Measurements from ENCODE around the gene SEMA3A. TPM values are rescaled to one million over a fixed set of nuclear protein-coding genes. Genes with fewer than 3 reads are reported as not detected.

The SEMA3A gene
- total RNA-seq, 3 donors from 2014 or later = 2.9 to 23.2 (median 5.2) TPM

DNA sequence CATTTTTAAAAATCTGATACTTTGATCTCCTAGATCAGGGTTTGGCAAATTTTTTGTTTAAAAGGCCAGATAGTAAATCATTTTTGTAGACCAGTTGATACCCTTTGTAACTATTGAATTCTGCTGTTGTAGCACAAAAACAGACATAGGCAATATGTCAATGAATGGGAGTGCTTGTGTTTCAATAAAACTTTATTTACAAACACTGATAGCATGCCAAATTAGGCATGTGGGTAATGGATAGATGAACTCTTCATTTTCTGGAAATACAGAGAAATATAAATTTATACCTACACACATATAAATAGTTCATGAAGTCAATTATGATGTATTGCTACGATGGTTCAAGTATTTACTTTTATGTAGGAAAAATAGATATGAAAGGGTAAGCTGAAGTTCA, 60.4 kb downstream of the SEMA3A start:
- no peaks in the 10 kb centered on the region for H3K27me3 ChIP-seq
- TF ChIP-seq, protein P1, sequence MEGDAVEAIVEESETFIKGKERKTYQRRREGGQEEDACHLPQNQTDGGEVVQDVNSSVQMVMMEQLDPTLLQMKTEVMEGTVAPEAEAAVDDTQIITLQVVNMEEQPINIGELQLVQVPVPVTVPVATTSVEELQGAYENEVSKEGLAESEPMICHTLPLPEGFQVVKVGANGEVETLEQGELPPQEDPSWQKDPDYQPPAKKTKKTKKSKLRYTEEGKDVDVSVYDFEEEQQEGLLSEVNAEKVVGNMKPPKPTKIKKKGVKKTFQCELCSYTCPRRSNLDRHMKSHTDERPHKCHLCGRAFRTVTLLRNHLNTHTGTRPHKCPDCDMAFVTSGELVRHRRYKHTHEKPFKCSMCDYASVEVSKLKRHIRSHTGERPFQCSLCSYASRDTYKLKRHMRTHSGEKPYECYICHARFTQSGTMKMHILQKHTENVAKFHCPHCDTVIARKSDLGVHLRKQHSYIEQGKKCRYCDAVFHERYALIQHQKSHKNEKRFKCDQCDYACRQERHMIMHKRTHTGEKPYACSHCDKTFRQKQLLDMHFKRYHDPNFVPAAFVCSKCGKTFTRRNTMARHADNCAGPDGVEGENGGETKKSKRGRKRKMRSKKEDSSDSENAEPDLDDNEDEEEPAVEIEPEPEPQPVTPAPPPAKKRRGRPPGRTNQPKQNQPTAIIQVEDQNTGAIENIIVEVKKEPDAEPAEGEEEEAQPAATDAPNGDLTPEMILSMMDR (IDR thresholded peaks at IDR 0.05) = no peak
- TF ChIP-seq POLR2A (IDR thresholded peaks at IDR 0.05) = no peak
- TF ChIP-seq POLR2AphosphoS5 (IDR thresholded peaks at IDR 0.05) = no peak

DNA sequence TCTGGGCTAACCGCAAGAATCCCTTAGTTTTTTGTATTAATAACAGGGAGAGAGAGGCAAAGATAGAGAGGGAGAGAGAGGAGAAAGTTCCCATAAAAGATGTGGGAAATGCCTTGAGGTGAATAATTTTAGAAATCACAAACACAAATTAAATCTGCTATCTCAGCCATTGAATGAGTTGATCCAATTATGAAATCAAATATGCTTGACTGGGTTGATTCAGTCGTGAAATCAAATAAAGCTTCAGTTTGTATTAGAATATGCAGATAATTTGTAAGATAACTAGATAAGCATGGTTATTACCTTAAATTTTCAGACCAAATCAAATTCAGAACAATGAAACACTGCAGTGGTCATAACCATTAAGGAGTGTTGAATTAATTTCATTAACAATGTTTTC, 68.9 kb downstream of the SEMA3A start:
- Histone ChIP-seq H3K4me3 (no peak overlapping the region), H3K27me3 (no peaks in the 10 kb centered on the region), H3K9me3 (no peaks in the 10 kb centered on the region), H3K36me3 (no peaks in the 10 kb centered on the region), H3K27ac (no peak overlapping the region), H3K4me1 (no peaks in the 10 kb centered on the region)
- TF ChIP-seq POLR2AphosphoS5 (IDR thresholded peaks at IDR 0.05) = no peak
- intact Hi-C loops (cut with DNase I; ENCODE audit: low total_unique reads) = no loop called here
- DNase-seq (ENCODE audit: low spot score in 2 of 2) = no peak

More for the DNA sequence above, 60.4 kb downstream of the SEMA3A start:
- no peak for DNase-seq (ENCODE audit: low spot score in 2 of 2)
- Histone ChIP-seq H3K4me1 (no peaks in the 10 kb centered on the region), H3K4me3 (no peak overlapping the region), H3K27ac (no peak overlapping the region), H3K36me3 (no peaks in the 10 kb centered on the region), H3K9me3 (no peaks in the 10 kb centered on the region)
- intact Hi-C loops (cut with DNase I; ENCODE audit: low total_unique reads) = no loop called here

DNA sequence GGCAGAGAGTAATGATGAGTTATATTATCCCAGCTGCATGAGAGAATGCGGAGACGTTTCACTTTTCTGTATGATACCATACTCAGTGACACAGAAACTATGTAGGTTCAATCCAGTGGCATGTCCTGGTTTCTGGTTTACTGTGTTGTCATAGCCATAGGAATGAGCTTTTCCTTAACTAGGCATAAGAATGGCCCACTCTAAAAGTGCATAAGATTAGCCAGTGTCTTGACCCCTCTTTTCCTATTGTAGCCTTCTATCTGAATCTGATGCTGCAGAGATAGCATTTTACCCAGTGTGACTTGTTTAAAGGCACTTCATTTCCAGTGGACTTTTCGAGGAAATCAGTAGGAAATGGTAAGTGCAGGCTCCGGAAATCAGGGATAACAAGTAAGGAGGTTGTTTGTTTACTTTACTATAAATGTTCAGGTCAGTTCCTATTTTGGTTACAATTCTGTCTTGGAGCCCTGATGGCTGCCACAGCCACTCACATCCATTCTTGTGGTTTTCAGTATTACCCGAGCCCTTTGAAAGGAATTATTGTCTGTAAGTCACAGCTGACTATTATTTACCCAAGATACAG, 70.5 kb downstream of the SEMA3A start:
- Histone ChIP-seq H3K4me3 (no peak overlapping the region), H3K27ac (no peak overlapping the region), H3K9me3 (no peaks in the 10 kb centered on the region), H3K27me3 (no peaks in the 10 kb centered on the region), H3K4me1 (no peaks in the 10 kb centered on the region), H3K36me3 (no peaks in the 10 kb centered on the region)
- DNase-seq (ENCODE audit: low spot score in 2 of 2) = no peak
- intact Hi-C loops (cut with DNase I; ENCODE audit: low total_unique reads) = no loop called here
- TF ChIP-seq POLR2A (IDR thresholded peaks at IDR 0.05) = no peak
- TF ChIP-seq, protein P1 (IDR thresholded peaks at IDR 0.05) = no peak
- TF ChIP-seq POLR2AphosphoS5 (IDR thresholded peaks at IDR 0.05) = no peak

DNA sequence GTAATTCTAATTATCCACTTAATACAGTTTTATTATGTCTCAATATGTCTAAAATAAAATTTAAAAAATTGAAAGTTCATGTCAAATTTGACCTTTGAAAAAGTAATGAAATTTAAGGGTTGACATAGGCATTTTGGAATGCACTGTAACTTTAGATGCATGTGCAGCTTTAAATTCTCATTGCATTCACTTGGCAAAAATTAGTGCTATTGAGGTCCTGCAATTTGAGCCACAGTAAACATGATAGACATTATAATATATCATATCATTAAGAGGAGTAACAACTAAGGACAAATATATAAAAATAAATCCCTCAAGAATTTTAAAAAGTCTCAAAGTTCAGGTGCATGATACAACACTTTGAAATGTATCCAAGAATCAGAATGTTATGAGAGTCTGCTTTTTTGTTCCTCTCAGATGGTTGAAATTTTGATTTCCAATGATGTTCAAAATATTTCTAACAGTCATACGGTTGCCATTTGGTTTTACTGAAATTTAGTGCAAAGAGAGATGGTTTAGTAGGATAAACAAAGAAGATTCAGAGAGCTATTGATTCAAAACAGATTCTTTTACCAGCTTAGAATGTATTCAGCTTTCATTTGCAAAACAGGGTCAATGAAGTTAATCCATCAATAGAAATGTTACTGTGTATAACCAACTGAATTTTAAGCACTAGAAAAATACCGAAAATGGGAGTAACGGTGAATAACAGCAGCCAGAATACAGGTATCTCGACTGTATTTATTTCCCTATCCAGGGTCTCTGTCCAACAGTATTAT, 71.8 kb downstream of the SEMA3A start:
- Histone ChIP-seq H3K36me3 (no peaks in the 10 kb centered on the region), H3K27me3 (no peaks in the 10 kb centered on the region), H3K4me3 (no peak overlapping the region), H3K4me1 (no peaks in the 10 kb centered on the region), H3K27ac (no peak overlapping the region), H3K9me3 (no peaks in the 10 kb centered on the region)
- no peak for TF ChIP-seq POLR2A (IDR thresholded peaks at IDR 0.05)
- TF ChIP-seq, protein P1 (IDR thresholded peaks at IDR 0.05) = no peak
- TF ChIP-seq POLR2AphosphoS5 (IDR thresholded peaks at IDR 0.05) = no peak
- DNase-seq (ENCODE audit: low spot score in 2 of 2) = no peak
- intact Hi-C loops (cut with DNase I; ENCODE audit: low total_unique reads) = no loop called here

DNA sequence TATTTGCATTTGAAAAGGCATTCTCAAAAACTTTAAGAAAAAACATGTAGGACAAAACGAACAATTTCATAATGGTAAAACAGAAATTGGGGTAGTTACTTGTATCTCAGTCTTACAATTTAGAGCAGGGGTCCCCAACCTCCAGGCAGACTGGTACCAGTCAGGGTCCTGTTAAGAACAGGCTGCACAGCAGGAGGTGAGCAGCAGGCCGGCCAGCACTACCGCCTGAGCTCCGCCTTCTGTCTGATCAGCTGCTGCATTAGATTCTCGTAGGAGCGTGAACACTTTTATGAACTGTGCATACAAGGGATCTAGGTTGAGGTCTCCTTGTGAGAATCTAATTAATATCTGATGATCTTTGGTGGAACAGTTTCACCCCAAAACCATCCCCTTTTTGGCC, 77.3 kb downstream of the SEMA3A start:
- H3K9me3 ChIP-seq = no peaks in the 10 kb centered on the region
- no peaks in the 10 kb centered on the region for H3K27me3 ChIP-seq
- peaks cover 0 to 6% of the 10 kb centered on the region in 2 donors for H3K4me1 ChIP-seq
- no peaks in the 10 kb centered on the region for H3K36me3 ChIP-seq
- H3K4me3 ChIP-seq = no peak overlapping the region
- no peak overlapping the region for H3K27ac ChIP-seq
- intact Hi-C loops (cut with DNase I; ENCODE audit: low total_unique reads) = no loop called here
- TF ChIP-seq, protein P1 (IDR thresholded peaks at IDR 0.05) = no peak
- TF ChIP-seq POLR2A (IDR thresholded peaks at IDR 0.05) (no peak), POLR2AphosphoS5 (IDR thresholded peaks at IDR 0.05) (no peak)
- no peak for DNase-seq (ENCODE audit: low spot score in 2 of 2)

Measured in breast epithelium (tissue), 4 donors.